Right lobe of liver (tissue), 6 donors: ENCODE measurements around the gene TNFSF13B. TPM values are rescaled to one million over a fixed set of nuclear protein-coding genes. Genes with fewer than 3 reads are reported as not detected.

Experiments
- ATAC-seq, 4 donors: fragments of 200-7000 bp; cut with Tn5 transposase; one replicate each; pipeline ENCODE4 v1.9.1; 2020; ENCODE audit warnings: mild to moderate bottlenecking in 4 of 4, moderate library complexity in 4 of 4
- DNase-seq, 3 donors: peaks; one replicate each; pipeline ENCODE4 v3.0.0-alpha.2; 2020
- H3K27ac ChIP-seq, 3 donors: fragments of 200-600 bp; one replicate each; pipeline ENCODE4 v1.8.0; 2022
- H3K27me3 ChIP-seq, 2 donors: fragments of 200-600 bp; one replicate each; pipeline ENCODE4 v1.8.0; 2022
- H3K36me3 ChIP-seq, 4 donors: fragments of 200-600 bp; sonication (generic) in 1 of 4; one replicate each; pipeline versions ENCODE4 v1.5.1 to v1.8.0; 2017 to 2022; ENCODE audit warnings: control low read depth in 1 of 4
- H3K4me1 ChIP-seq, 4 donors: fragments of 200-600 bp; sonication (generic) in 1 of 4; one replicate each; pipeline versions ENCODE4 v1.5.1 to v1.8.0; 2017 to 2022; ENCODE audit warnings: control low read depth in 1 of 4
- H3K4me3 ChIP-seq, 3 donors: fragments of 200-600 bp; one replicate each; pipeline ENCODE4 v1.8.0; 2022
- H3K9me3 ChIP-seq, 4 donors: fragments of 200-600 bp; sonication (generic) in 1 of 4; one replicate each; pipeline versions ENCODE4 v1.5.1 to v1.8.0; 2017 to 2022; ENCODE audit warnings: control low read depth in 1 of 4
- CTCF ChIP-seq, 4 donors: fragments of 200-600 bp in 3 of 4; fragments of 450-650 bp in 1 of 4; IDR thresholded peaks; one replicate each; pipeline versions ENCODE4 v1.5.1 to v1.8.0; 2016 to 2022; ENCODE audit warnings: antibody characterized with exemption in 4 of 4, mild to moderate bottlenecking in 2 of 4
- POLR2A ChIP-seq: fragments of 450-650 bp; IDR thresholded peaks from one replicate; pipeline ENCODE4 v1.6.1; 2017; ENCODE audit warnings: antibody characterized with exemption, mild to moderate bottlenecking
- WGBS: methylation state at CpG from one replicate; pipeline ENCODE4 v1.1.6; 2018; ENCODE audit warnings: low coverage, low lambda C conversion rate; ENCODE audit not compliant: insufficient coverage; ENCODE audit errors: missing lambda C conversion rate; 5-methylcytosine and 5-hydroxymethylcytosine counted together
- intact Hi-C, 2 donors: fragments of 100-400 bp; cut with DNase I; formaldehyde crosslinking; loops; one replicate each; pipeline versions ENCODE4 v1.11.2 to v1.14.1; 2022
- total RNA-seq, 6 experiments: library from RNA; depleted of rRNA in 2 of 6; stranded (reverse); fragments of >200 nt in 2 of 6; fragmentation: NEBNext Ultra II Directional in 3 of 6; extraction: Animal tissue kit (Norgen Biotek cat#: 25700) in 3 of 6; gene quantifications; one replicate each; pipeline versions ENCODE4 v1.1.0 to v1.2.4, GENCODE V29; 2016 to 2023
- donor health status: DM: no; HTN: yes; CAD: no.
- donor health status: DM: no; HTN: no; CAD: no.
- donor health status: DM: no; HTN: no; CAD: no.
- donor health status: DM: no; HTN: yes; CAD: no.
- donor health status: DM: no; HTN: yes; CAD: no.

TNFSF13B gene
- total RNA-seq, 6 experiments from 2014 or later = 1.5 to 4.7 (median 3.6) TPM

- no peak for TF ChIP-seq CTCF (IDR thresholded peaks at IDR 0.05)
- TF ChIP-seq POLR2A = no peak
- H3K4me3 ChIP-seq = no peak overlapping the region
- WGBS = 64% methylated on average over 5 of the region's 5 CpGs
- no peak overlapping the region for H3K27ac ChIP-seq
- intact Hi-C loops = no loop called here
- ATAC-seq = no peak
- no peaks in the 10 kb centered on the region for H3K36me3 ChIP-seq
- no peaks in the 10 kb centered on the region for H3K9me3 ChIP-seq
- no peaks in the 10 kb centered on the region for H3K4me1 ChIP-seq
- no peak for DNase-seq
- H3K27me3 ChIP-seq = peaks cover 0 to 2% of the 10 kb centered on the region in 2 donors
These were observed 45.8 kb downstream of the TNFSF13B start for GRCh38 chr13:108315273-108315672.

- ATAC-seq (no peak), DNase-seq (no peak)
- WGBS = 59% methylated on average over 3 of the region's 3 CpGs
- H3K27me3 ChIP-seq = peaks cover 0 to 2% of the 10 kb centered on the region in 2 donors
- no peak overlapping the region for H3K27ac ChIP-seq
- H3K36me3 ChIP-seq = no peaks in the 10 kb centered on the region
- intact Hi-C loops = no loop called here
- TF ChIP-seq POLR2A (no peak), CTCF (IDR thresholded peaks at IDR 0.05) (no peak)
- H3K9me3 ChIP-seq = no peaks in the 10 kb centered on the region
- H3K4me3 ChIP-seq = no peak overlapping the region
- H3K4me1 ChIP-seq = no peaks in the 10 kb centered on the region
These were observed 46.5 kb downstream of the TNFSF13B start for GRCh38 chr13:108315991-108316390.

GRCh38 chr13:108316413-108316812, 46.9 kb downstream of the TNFSF13B start:
- H3K27me3 ChIP-seq = peaks cover 0 to 2% of the 10 kb centered on the region in 2 donors
- TF ChIP-seq CTCF (IDR thresholded peaks at IDR 0.05) = no peak
- no peak for TF ChIP-seq POLR2A

GRCh38 chr13:108322206-108322824, 52.8 kb downstream of the TNFSF13B start:
- DNase-seq = no peak
- WGBS = 4% methylated on average over 2 of the region's 2 CpGs
- intact Hi-C loops = loop anchor here in 1 of 2 donors (10.0 kb wide), 1 partner anchor 572 kb away; no protein-coding TSS in a partner anchor
- peak; percentile 90 to 93 (median 91) for ATAC-seq
- H3K9me3 ChIP-seq = no peaks in the 10 kb centered on the region
- H3K4me3 ChIP-seq = no peak overlapping the region
- H3K27me3 ChIP-seq = peaks cover 0 to 2% of the 10 kb centered on the region in 2 donors
- no peaks in the 10 kb centered on the region for H3K4me1 ChIP-seq
- H3K27ac ChIP-seq = no peak overlapping the region
- no peaks in the 10 kb centered on the region for H3K36me3 ChIP-seq
- no peak for TF ChIP-seq POLR2A
- TF ChIP-seq CTCF (IDR thresholded peaks at IDR 0.05) = peak; percentile 75 to 83 (median 78)

More at GRCh38 chr13:108316413-108316812, 46.9 kb downstream of the TNFSF13B start:
- Histone ChIP-seq H3K9me3 (no peaks in the 10 kb centered on the region), H3K4me3 (no peak overlapping the region), H3K36me3 (no peaks in the 10 kb centered on the region), H3K27ac (no peak overlapping the region), H3K4me1 (no peaks in the 10 kb centered on the region)
- WGBS = 50% methylated on average over 4 of the region's 4 CpGs
- ATAC-seq (no peak), DNase-seq (no peak)
- intact Hi-C loops = no loop called here
